Gastrocnemius medialis (tissue), 4 donors: ENCODE measurements around the gene GMCL1.

Source experiments
- POLR2A ChIP-seq, 2 donors: fragments of 450-650 bp; IDR thresholded peaks; one replicate each; pipeline ENCODE4 v1.6.1; 2017; ENCODE audit warnings: antibody characterized with exemption in 2 of 2, mild to moderate bottlenecking in 2 of 2, moderate library complexity in 2 of 2
- TF ChIP-seq, protein P1 (sequence below), 5 experiments: fragments of 450-650 bp in 3 of 5; fragments of 200-600 bp in 2 of 5; sonication (generic) in 2 of 5; IDR thresholded peaks in 4 of 5; conservative IDR thresholded peaks in 1 of 5; 1 replicate in 4 of 5; 2 replicates in 1 of 5; pipeline ENCODE4 v1.5.1; 2016 to 2019; ENCODE audit warnings: antibody characterized with exemption in 5 of 5, mild to moderate bottlenecking in 3 of 5, moderate library complexity in 3 of 5

- TF ChIP-seq, protein P1, sequence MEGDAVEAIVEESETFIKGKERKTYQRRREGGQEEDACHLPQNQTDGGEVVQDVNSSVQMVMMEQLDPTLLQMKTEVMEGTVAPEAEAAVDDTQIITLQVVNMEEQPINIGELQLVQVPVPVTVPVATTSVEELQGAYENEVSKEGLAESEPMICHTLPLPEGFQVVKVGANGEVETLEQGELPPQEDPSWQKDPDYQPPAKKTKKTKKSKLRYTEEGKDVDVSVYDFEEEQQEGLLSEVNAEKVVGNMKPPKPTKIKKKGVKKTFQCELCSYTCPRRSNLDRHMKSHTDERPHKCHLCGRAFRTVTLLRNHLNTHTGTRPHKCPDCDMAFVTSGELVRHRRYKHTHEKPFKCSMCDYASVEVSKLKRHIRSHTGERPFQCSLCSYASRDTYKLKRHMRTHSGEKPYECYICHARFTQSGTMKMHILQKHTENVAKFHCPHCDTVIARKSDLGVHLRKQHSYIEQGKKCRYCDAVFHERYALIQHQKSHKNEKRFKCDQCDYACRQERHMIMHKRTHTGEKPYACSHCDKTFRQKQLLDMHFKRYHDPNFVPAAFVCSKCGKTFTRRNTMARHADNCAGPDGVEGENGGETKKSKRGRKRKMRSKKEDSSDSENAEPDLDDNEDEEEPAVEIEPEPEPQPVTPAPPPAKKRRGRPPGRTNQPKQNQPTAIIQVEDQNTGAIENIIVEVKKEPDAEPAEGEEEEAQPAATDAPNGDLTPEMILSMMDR (IDR thresholded peaks at IDR 0.05 in 4 of 5, conservative IDR thresholded peaks at IDR 0.05 in 1 of 5): no peak
- TF ChIP-seq POLR2A (IDR thresholded peaks at IDR 0.05): no peak
Measured at GRCh38 chr2:69918401-69918800, 88.9 kb downstream of the GMCL1 start.
